GM12875 (cell line): ENCODE data around the gene YEATS2.

ENCODE experiments used
- H3K4me3 ChIP-seq: one replicate; pipeline ENCODE4 v1.5.1; 2011; ENCODE audit warnings: low read depth, low read length, control low read depth
- TF ChIP-seq, protein P1 (sequence below): IDR thresholded peaks from 2 replicates; pipeline ENCODE4 v1.5.1; 2011; ENCODE audit warnings: low read depth, mild to moderate bottlenecking, control low read depth, inconsistent platforms, low read length, moderate library complexity, borderline replicate concordance; ENCODE audit not compliant: insufficient read depth

Gene YEATS2

DNA sequence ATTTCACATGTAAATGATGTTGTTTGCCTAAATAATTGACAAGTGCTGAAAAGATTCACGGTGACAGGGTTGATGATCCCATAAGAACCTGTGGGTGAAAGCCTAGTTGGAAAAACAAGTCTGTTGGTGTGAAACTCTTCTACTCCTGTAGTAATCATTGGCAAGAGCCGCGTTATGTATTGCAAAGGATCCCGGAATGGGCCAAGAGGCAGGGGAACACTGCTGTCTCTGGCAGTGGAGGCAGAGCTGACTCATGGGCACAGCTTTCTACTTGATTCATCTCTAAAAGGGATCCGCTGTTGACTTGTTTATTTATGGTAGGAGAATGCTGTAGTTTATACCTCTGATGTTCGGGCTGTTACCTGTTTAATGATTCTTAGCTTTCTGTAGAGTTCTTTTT is 64.7 kb downstream of the YEATS2 start:
- TF ChIP-seq, protein P1, sequence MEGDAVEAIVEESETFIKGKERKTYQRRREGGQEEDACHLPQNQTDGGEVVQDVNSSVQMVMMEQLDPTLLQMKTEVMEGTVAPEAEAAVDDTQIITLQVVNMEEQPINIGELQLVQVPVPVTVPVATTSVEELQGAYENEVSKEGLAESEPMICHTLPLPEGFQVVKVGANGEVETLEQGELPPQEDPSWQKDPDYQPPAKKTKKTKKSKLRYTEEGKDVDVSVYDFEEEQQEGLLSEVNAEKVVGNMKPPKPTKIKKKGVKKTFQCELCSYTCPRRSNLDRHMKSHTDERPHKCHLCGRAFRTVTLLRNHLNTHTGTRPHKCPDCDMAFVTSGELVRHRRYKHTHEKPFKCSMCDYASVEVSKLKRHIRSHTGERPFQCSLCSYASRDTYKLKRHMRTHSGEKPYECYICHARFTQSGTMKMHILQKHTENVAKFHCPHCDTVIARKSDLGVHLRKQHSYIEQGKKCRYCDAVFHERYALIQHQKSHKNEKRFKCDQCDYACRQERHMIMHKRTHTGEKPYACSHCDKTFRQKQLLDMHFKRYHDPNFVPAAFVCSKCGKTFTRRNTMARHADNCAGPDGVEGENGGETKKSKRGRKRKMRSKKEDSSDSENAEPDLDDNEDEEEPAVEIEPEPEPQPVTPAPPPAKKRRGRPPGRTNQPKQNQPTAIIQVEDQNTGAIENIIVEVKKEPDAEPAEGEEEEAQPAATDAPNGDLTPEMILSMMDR = no peak
- H3K4me3 ChIP-seq = no peak overlapping the region

DNA sequence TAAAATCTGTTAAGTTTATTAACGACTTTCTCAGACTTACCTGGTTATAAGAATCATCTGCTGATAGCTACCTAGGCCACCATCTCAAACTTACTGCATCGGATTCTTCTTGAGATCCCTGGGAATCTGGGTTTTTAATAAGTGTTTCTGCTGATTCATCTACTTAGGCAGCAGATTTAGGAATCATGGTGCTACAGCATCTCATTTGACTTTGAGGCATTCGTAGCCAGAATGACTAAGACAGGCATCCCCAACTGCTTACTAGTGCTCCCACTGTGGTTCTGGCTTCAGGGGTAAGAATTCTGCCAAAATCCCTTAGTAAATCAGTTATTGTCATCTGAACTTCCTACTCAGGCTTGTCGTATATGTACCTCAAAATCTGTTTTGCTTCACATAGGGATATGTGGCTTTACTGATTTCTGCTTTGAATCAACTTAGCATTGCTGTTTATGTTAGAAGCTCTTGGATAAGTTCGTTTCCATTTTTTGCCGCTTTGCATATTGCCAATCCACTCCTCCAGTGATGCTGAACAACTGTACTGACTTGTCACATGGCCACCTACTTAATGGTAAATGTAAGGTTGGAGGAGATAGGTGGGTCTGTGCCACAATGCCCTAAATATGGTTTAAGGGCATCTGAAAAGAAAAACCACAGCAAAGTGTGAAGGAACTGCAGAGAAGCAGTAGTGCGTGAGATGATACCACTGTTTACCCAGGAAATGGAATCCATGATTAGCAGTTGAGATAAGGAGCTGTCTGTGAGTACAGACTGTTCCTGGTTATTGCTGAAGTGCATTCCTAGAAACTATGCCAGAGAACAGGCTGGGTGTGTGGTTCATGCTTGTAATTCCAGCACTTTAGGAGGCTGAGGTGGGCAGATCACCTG is 67.5 kb downstream of the YEATS2 start:
- TF ChIP-seq, protein P1 = no peak
- H3K4me3 ChIP-seq = no peak overlapping the region

DNA sequence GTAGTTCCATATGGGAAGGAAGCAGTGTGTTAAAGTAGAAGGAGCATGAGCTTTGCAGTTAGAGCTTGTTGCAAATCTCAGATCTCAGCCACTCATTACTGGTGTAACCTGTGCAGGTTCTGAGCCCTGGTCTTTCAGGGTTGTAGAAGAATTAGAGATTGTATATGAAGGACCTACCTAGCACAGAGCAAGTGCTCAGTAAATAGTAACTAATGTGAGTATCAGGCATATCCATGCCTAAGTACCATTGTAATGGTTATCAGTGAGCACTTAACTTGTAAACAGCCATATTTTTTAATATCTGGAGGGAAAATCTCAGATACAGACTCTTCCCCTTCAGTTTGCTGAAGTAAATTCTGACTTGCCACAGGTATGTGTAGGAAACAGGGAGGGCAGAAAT is 68.5 kb downstream of the YEATS2 start:
- TF ChIP-seq, protein P1 = no peak
- H3K4me3 ChIP-seq = no peak overlapping the region

DNA sequence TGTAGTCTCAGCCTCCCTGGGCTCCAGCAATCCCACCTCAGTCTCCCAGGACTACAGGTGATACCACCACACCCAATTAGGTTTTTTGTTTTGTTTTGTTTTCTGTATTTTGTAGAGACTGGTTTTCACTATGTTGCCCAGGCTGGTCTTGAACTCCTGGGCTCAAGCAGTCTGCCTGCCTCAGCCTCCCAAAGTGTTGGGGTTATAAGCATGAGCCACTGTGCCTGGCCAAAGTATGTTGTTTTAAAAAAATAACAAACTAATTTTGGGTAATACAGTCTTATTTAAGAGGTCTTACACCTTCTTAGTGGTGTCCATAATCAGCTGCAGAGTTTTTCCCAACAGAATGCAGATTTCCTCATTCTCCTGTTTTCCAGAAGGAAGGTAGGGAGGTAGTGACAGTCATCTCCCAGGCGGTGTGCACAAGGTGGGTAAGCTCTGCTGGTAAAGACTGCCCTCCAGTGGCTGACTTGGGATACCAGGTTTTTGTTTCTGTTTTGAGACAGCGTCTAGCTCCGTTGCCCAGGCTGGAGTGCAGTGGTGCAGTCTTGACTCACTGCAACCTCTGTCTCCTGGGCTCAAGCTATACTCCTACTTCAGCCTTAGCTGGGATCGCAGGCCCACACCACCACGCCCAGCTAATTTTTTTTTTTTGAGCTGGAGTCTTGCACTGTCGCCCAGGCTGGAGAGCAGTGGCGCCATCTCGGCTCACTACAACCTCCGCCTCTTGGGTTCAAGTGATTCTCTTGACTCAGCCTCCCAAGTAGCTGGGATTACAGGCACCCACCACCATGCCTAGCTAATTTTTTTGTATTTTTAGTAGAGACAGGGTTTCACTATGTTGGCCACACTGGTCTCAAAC is 69.4 kb downstream of the YEATS2 start:
- H3K4me3 ChIP-seq = no peak overlapping the region
- TF ChIP-seq, protein P1 = peak; percentile 79

DNA sequence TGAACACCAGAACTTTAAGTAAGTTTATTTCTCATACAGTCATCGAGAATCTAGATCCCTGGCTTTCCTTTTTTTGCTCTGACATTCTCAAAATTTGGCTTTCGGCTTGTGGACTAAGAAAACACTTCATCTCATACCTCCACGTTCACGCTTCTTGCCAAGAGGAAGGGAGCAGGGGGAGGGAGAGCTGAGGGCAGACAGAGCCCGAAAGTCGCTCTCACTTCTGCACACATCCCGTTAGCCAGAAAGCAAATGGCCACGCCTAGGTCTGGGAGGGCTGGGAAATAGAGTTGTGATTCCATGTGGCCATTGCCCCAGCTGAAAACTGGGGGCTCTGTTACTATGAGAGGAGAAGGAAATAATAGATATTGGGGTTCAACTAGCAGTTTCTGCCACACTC is 70.5 kb downstream of the YEATS2 start:
- H3K4me3 ChIP-seq = no peak overlapping the region
- TF ChIP-seq, protein P1 = no peak

DNA sequence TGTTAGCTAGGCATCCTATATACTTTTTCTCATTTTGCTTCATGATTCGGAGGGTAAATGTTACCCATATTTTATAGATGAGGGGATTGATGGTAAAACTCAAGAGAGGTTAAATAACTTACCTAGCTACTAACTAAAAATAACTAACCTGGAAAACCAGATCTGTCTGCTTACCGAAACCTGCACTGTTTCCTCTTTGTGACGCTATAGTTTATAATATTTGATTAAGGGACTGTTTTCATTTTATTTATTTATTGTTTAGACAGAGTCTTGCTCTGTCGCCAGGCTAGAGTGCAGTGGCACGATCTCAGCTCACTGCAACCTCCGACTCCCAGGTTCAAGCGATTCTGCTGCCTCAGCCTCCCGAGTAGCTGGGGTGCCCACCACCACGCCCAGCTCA is 71.9 kb downstream of the YEATS2 start:
- TF ChIP-seq, protein P1 = no peak
- H3K4me3 ChIP-seq = no peak overlapping the region
